ENCODE data around the gene ACADVL.

- TF ChIP-seq, protein P1, sequence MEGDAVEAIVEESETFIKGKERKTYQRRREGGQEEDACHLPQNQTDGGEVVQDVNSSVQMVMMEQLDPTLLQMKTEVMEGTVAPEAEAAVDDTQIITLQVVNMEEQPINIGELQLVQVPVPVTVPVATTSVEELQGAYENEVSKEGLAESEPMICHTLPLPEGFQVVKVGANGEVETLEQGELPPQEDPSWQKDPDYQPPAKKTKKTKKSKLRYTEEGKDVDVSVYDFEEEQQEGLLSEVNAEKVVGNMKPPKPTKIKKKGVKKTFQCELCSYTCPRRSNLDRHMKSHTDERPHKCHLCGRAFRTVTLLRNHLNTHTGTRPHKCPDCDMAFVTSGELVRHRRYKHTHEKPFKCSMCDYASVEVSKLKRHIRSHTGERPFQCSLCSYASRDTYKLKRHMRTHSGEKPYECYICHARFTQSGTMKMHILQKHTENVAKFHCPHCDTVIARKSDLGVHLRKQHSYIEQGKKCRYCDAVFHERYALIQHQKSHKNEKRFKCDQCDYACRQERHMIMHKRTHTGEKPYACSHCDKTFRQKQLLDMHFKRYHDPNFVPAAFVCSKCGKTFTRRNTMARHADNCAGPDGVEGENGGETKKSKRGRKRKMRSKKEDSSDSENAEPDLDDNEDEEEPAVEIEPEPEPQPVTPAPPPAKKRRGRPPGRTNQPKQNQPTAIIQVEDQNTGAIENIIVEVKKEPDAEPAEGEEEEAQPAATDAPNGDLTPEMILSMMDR (IDR thresholded peaks at IDR 0.05 in 8 of 11, conservative IDR thresholded peaks at IDR 0.05 in 3 of 11), result no peak
- TF ChIP-seq POLR2A (IDR thresholded peaks at IDR 0.05), result no peak
Measured at GRCh38 chr17:7205561-7205960, 14.2 kb upstream of the ACADVL start.
